A549 (cell line): Measurements from ENCODE around the gene ATP1B3. TPM values are rescaled to one million over a fixed set of nuclear protein-coding genes. Genes with fewer than 3 reads are reported as not detected.

Source experiments
- ATAC-seq, 2 experiments: fragments of 200-7000 bp in 1 of 2; fragments of >200 bp in 1 of 2; cut with Nextera tagmentation in 1 of 2; cut with Tn5 transposase in 1 of 2; 3 replicates each; pipeline versions ENCODE4 v1.8.0 to v1.9.1; 2018 to 2020; ENCODE audit warnings: mild to moderate bottlenecking in 1 of 2, moderate library complexity in 1 of 2
- CTCF ChIA-PET: fragments of 300-600 bp; sonication (Branson Sonifier 250); formaldehyde crosslinking; extraction: SDS; loops from one replicate; lab custom pipeline; 2021; ENCODE audit warnings: antibody characterized with exemption, inconsistent platforms; lab: Yijun Ruan, JAX
- POLR2A ChIA-PET: fragments of 350-600 bp; formaldehyde crosslinking; extraction: SDS; loops from one replicate; lab custom pipeline; 2021; ENCODE audit warnings: antibody characterized with exemption, inconsistent platforms; lab: Yijun Ruan, JAX
- DNase-seq, 2 experiments: peaks; one replicate each; pipeline versions ENCODE4 v3.0.0 to v3.0.0-alpha.2; 2011 to 2016; ENCODE audit warnings: low read depth in 1 of 2, low spot score in 1 of 2
- FAIRE-seq: peaks from 2 replicates; lab custom pipeline; 2011; peaks lifted over from hg19 to GRCh38; lab: Jason Lieb, UNC
- H3K27ac ChIP-seq, 2 experiments: fragments of >200 bp; sonication (Bioruptor Twin); formaldehyde crosslinking; 3 replicates each; pipeline ENCODE4 v1.5.1; 2016 to 2017
- H3K4me1 ChIP-seq: fragments of >200 bp; sonication (Bioruptor Twin); formaldehyde crosslinking; 3 replicates; pipeline ENCODE4 v1.6.1; 2016
- H3K4me2 ChIP-seq: fragments of >200 bp; sonication (Bioruptor Twin); formaldehyde crosslinking; 3 replicates; pipeline ENCODE4 v1.6.1; 2016
- H3K4me3 ChIP-seq: fragments of >200 bp; sonication (Bioruptor Twin); formaldehyde crosslinking; 3 replicates; pipeline ENCODE4 v1.5.1; 2016
- H3K9me3 ChIP-seq: fragments of >200 bp; sonication (Bioruptor Twin); formaldehyde crosslinking; 3 replicates; pipeline ENCODE4 v1.6.1; 2016
- CBX2 ChIP-seq: fragments of 200-600 bp; sonication (generic); IDR thresholded peaks from 2 replicates; pipeline ENCODE4 v1.6.1; 2016; ENCODE audit warnings: low read depth, mild to moderate bottlenecking, borderline replicate concordance
- CEBPB ChIP-seq, 2 experiments: fragments of >200 bp in 1 of 2; sonication (Bioruptor Twin) in 1 of 2; formaldehyde crosslinking in 1 of 2; IDR thresholded peaks; 2 replicates each; pipeline ENCODE4 v1.6.1; 2012 to 2016
- CHD2 ChIP-seq: fragments of 150-350 bp; IDR thresholded peaks from 2 replicates; pipeline ENCODE4 v1.6.1; 2014; ENCODE audit warnings: low read length; ENCODE audit not compliant: partially characterized antibody
- CTCF ChIP-seq: fragments of >200 bp; sonication (Bioruptor Twin); formaldehyde crosslinking; IDR thresholded peaks from 3 replicates; pipeline ENCODE4 v1.5.1; 2016
- EHF ChIP-seq: fragments of 250-450 bp; sonication (Bioruptor Pico); IDR thresholded peaks from 2 replicates; pipeline ENCODE4 v1.5.0; 2020; ENCODE audit warnings: mild to moderate bottlenecking
- EHMT2 ChIP-seq: fragments of 200-600 bp; sonication (generic); IDR thresholded peaks from 2 replicates; pipeline ENCODE4 v1.6.1; 2016; ENCODE audit warnings: antibody characterized with exemption, low read depth, mild to moderate bottlenecking, moderate library complexity
- ELK1 ChIP-seq: fragments of 150-350 bp; IDR thresholded peaks from 2 replicates; pipeline ENCODE4 v1.6.1; 2014; ENCODE audit warnings: low read depth, mild to moderate bottlenecking, low read length
- ESRRA ChIP-seq: fragments of 150-350 bp; IDR thresholded peaks from 2 replicates; pipeline ENCODE4 v1.6.1; 2014; ENCODE audit warnings: mild to moderate bottlenecking, low read length, borderline replicate concordance
- FOSB ChIP-seq: fragments of 250-450 bp; sonication (Bioruptor Pico); IDR thresholded peaks from 2 replicates; pipeline ENCODE4 v1.5.0; 2020; ENCODE audit warnings: mild to moderate bottlenecking, moderate library complexity
- FOXS1 ChIP-seq: fragments of 250-450 bp; sonication (Bioruptor Pico); IDR thresholded peaks from 2 replicates; pipeline ENCODE4 v1.5.0; 2020; ENCODE audit warnings: mild to moderate bottlenecking, moderate library complexity
- GATA3 ChIP-seq: IDR thresholded peaks from 2 replicates; pipeline ENCODE4 v1.6.1; 2012; ENCODE audit warnings: borderline replicate concordance
- HES2 ChIP-seq: fragments of >200 bp; sonication (Bioruptor Twin); formaldehyde crosslinking; IDR thresholded peaks from 2 replicates; pipeline ENCODE4 v1.6.1; 2016
- HEYL ChIP-seq: fragments of 250-450 bp; sonication (Bioruptor Pico); IDR thresholded peaks from 2 replicates; pipeline ENCODE4 v1.8.0; 2021; ENCODE audit warnings: mild to moderate bottlenecking, moderate library complexity
- JUNB ChIP-seq: fragments of >200 bp; sonication (Bioruptor Twin); formaldehyde crosslinking; IDR thresholded peaks from 2 replicates; pipeline ENCODE4 v1.6.1; 2016
- KDM5A ChIP-seq: fragments of 200-600 bp; sonication (generic); IDR thresholded peaks from 2 replicates; pipeline ENCODE4 v1.6.1; 2016; ENCODE audit warnings: antibody characterized with exemption, mild to moderate bottlenecking
- MAFK ChIP-seq: fragments of 450-650 bp; IDR thresholded peaks from 2 replicates; pipeline ENCODE4 v1.6.1; 2014; ENCODE audit not compliant: partially characterized antibody
- MAX ChIP-seq: IDR thresholded peaks from 2 replicates; pipeline ENCODE4 v1.6.1; 2012
- MAZ ChIP-seq: fragments of 150-350 bp; IDR thresholded peaks from 2 replicates; pipeline ENCODE4 v1.6.1; 2014; ENCODE audit warnings: antibody characterized with exemption, low read depth, low read length, borderline replicate concordance
- MYC ChIP-seq: IDR thresholded peaks from 2 replicates; pipeline ENCODE4 v1.6.1; 2012; ENCODE audit warnings: mild to moderate bottlenecking, inconsistent platforms, low read length, improper control_type of control experiment, borderline replicate concordance
- NR3C1 ChIP-seq: fragments of >200 bp; sonication (Bioruptor Twin); formaldehyde crosslinking; IDR thresholded peaks from 3 replicates; pipeline ENCODE4 v1.6.1; 2017
- POLR2AphosphoS2 ChIP-seq: conservative IDR thresholded peaks from 2 replicates; pipeline ENCODE4 v1.6.1; 2012; ENCODE audit warnings: low read length, improper control_type of control experiment, inconsistent platforms
- RARB ChIP-seq: fragments of 250-450 bp; sonication (Bioruptor Pico); IDR thresholded peaks from 2 replicates; pipeline ENCODE4 v1.8.0; 2021; ENCODE audit warnings: mild to moderate bottlenecking, moderate library complexity
- REST ChIP-seq: fragments of 200-600 bp; sonication (generic); IDR thresholded peaks from 2 replicates; pipeline ENCODE4 v1.6.1; 2016; ENCODE audit warnings: antibody characterized with exemption, mild to moderate bottlenecking, moderate library complexity
- RFX5 ChIP-seq: fragments of 450-650 bp; IDR thresholded peaks from 2 replicates; pipeline ENCODE4 v1.7.1; 2014; ENCODE audit warnings: antibody characterized with exemption, mild to moderate bottlenecking, moderate library complexity
- RNF2 ChIP-seq: fragments of 200-600 bp; sonication (generic); IDR thresholded peaks from 2 replicates; pipeline ENCODE4 v1.6.1; 2016; ENCODE audit warnings: low read depth, mild to moderate bottlenecking, antibody characterized with exemption, moderate library complexity, borderline replicate concordance
- TP53 ChIP-seq: fragments of 250-450 bp; sonication (Bioruptor Pico); IDR thresholded peaks from 2 replicates; pipeline ENCODE4 v1.5.0; 2021; ENCODE audit warnings: mild to moderate bottlenecking, moderate library complexity
- ZFP36 ChIP-seq: fragments of 450-650 bp; IDR thresholded peaks from 2 replicates; pipeline ENCODE4 v1.6.1; 2014; ENCODE audit warnings: borderline replicate concordance; ENCODE audit not compliant: partially characterized antibody
- WGBS: methylation state at CpG from one replicate; pipeline ENCODE4 v1.1.6; 2017; ENCODE audit errors: missing lambda C conversion rate; 5-methylcytosine and 5-hydroxymethylcytosine counted together
- polyA plus RNA-seq, 4 experiments: library from polyadenylated mRNA; depleted of rRNA in 3 of 4; stranded (reverse); fragments of >200 nt; fragmentation: RNase III in 1 of 4; extraction: RNeasy Plus Mini Kit Qiagen cat#74134 plus additional on column Dnase treatment in 1 of 4; gene quantifications; 2 replicates in 3 of 4; 3 replicates in 1 of 4; pipeline ENCODE4 v1.2.3, GENCODE V29; 2011 to 2017

Gene ATP1B3
- polyA plus RNA-seq, 2 of the 4 experiments (the other 2 are of a cell fraction): 230 to 306 TPM

GRCh38 chr3:141969711-141970110 is 93.3 kb downstream of the ATP1B3 start:
- Histone ChIP-seq H3K4me3 (no peak overlapping the region), H3K4me1 (no peaks in the 10 kb centered on the region), H3K9me3 (no peaks in the 10 kb centered on the region), H3K27ac (no peak overlapping the region), H3K4me2 (no peak overlapping the region)
- DNase-seq: no peak
- CTCF ChIA-PET: interaction anchor here (1.0 kb wide), 1 partner anchor 32 kb away, joined by 3 read pairs; no protein-coding TSS in a partner anchor
- 88% methylated on average over 5 of the region's 6 CpGs for WGBS
- TF ChIP-seq CTCF: no peak
- TF ChIP-seq GATA3: no peak
- TF ChIP-seq FOXS1: no peak
- TF ChIP-seq ZFP36: no peak
- no peak for TF ChIP-seq TP53 (CRISPR knock-in tag)
- TF ChIP-seq ELK1: no peak
- no peak for TF ChIP-seq CHD2
- no peak for TF ChIP-seq MAZ
- TF ChIP-seq EHF (CRISPR knock-in tag): no peak
- TF ChIP-seq MAX: no peak
- no peak for TF ChIP-seq ESRRA
- TF ChIP-seq RNF2: no peak
- no peak for TF ChIP-seq POLR2AphosphoS2
- TF ChIP-seq HES2: no peak
- TF ChIP-seq HEYL (CRISPR knock-in tag): no peak
- no peak for ATAC-seq
- POLR2A ChIA-PET: no interaction called here
- no peak for FAIRE-seq

GRCh38 chr3:141971571-141971970 is 95.1 kb downstream of the ATP1B3 start:
- no peak for FAIRE-seq
- no peaks in the 10 kb centered on the region for H3K4me1 ChIP-seq
- WGBS: 90% methylated on average over 1 of the region's 1 CpG

More at GRCh38 chr3:141971571-141971970, 95.1 kb downstream of the ATP1B3 start:
- Histone ChIP-seq H3K9me3 (no peaks in the 10 kb centered on the region), H3K4me3 (no peak overlapping the region), H3K27ac (no peak overlapping the region), H3K4me2 (no peak overlapping the region)
- no peak for ATAC-seq
- no peak for TF ChIP-seq HEYL (CRISPR knock-in tag)
- no peak for TF ChIP-seq RARB (CRISPR knock-in tag)
- TF ChIP-seq JUNB: no peak
- no peak for TF ChIP-seq EHMT2
- no peak for TF ChIP-seq RNF2
- no peak for TF ChIP-seq ELK1
- no peak for TF ChIP-seq FOSB (CRISPR knock-in tag)
- no peak for TF ChIP-seq KDM5A
- no peak for TF ChIP-seq REST
- no peak for TF ChIP-seq RFX5
- no peak for TF ChIP-seq HES2
- TF ChIP-seq CBX2: no peak
- TF ChIP-seq NR3C1: no peak
- no peak for TF ChIP-seq CHD2
- TF ChIP-seq MYC: no peak
- no peak for TF ChIP-seq CEBPB (IDR thresholded peaks at IDR 0.05)
- no peak for TF ChIP-seq MAFK
- POLR2A ChIA-PET: no interaction called here
- no peak for DNase-seq
- CTCF ChIA-PET: interaction anchor here (0.6 to 2.9 kb wide), 3 partner anchors 9 to 675 kb away, joined by 3 to 16 read pairs (median 3); no protein-coding TSS in a partner anchor
